ENCODE results near the gene HAPSTR1.

DNA sequence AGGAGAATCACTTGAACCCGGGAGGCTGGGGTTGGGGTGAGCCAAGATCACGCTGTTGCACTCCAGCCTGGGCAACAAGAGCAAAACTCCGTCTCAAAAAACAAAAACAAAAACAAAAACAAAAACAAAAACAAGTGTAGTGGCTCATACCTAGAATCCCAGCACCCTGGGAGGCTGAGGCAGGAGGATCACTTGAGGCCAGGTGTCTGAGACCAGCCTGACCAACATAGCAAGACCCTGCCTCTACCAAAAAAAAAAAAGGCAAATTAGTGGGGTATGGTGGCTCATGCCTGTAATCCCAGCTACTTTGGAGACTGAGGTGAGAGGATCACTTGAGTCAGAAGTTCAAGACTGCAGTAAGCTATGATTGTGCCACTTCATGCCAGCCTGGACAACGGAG, 26.4 kb upstream of the HAPSTR1 start:
- TF ChIP-seq, protein P1, sequence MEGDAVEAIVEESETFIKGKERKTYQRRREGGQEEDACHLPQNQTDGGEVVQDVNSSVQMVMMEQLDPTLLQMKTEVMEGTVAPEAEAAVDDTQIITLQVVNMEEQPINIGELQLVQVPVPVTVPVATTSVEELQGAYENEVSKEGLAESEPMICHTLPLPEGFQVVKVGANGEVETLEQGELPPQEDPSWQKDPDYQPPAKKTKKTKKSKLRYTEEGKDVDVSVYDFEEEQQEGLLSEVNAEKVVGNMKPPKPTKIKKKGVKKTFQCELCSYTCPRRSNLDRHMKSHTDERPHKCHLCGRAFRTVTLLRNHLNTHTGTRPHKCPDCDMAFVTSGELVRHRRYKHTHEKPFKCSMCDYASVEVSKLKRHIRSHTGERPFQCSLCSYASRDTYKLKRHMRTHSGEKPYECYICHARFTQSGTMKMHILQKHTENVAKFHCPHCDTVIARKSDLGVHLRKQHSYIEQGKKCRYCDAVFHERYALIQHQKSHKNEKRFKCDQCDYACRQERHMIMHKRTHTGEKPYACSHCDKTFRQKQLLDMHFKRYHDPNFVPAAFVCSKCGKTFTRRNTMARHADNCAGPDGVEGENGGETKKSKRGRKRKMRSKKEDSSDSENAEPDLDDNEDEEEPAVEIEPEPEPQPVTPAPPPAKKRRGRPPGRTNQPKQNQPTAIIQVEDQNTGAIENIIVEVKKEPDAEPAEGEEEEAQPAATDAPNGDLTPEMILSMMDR (conservative IDR thresholded peaks at IDR 0.05; ENCODE audit: low read depth in 2 of 2), result no peak
- TF ChIP-seq JUNB (IDR thresholded peaks at IDR 0.05; ENCODE audit: unreplicated experiment), result no peak
- no peak for TF ChIP-seq EZH2 (IDR thresholded peaks at IDR 0.05; ENCODE audit: low read depth, unreplicated experiment)
- no peak for TF ChIP-seq POLR2AphosphoS5 (IDR thresholded peaks at IDR 0.05; ENCODE audit: low read depth)
